RWPE2 (cell line): ENCODE results near the gene STT3B.

Experiments used
- ATAC-seq: fragments of 200-7000 bp; cut with Tn5 transposase; 3 replicates; pipeline ENCODE4 v1.9.1; 2021; ENCODE audit warnings: low read depth
- DNase-seq: peaks from one replicate; pipeline ENCODE4 v3.0.0-alpha.2; 2020; ENCODE audit warnings: low spot score
- H3K27ac ChIP-seq: fragments of 450-650 bp; 2 replicates; pipeline ENCODE4 v1.5.1; 2017; ENCODE audit warnings: mild to moderate bottlenecking; ENCODE audit not compliant: poor library complexity, severe bottlenecking
- H3K27me3 ChIP-seq: fragments of 250-450 bp; sonication (Bioruptor Pico); 2 replicates; pipeline ENCODE4 v1.5.1; 2021; ENCODE audit warnings: mild to moderate bottlenecking, moderate library complexity; ENCODE audit not compliant: insufficient read depth, poor library complexity, severe bottlenecking
- H3K36me3 ChIP-seq: fragments of 250-450 bp; sonication (Bioruptor Pico); 2 replicates; pipeline ENCODE4 v1.5.1; 2020; ENCODE audit warnings: low read depth, mild to moderate bottlenecking, moderate library complexity
- H3K4me1 ChIP-seq: fragments of 250-450 bp; sonication (Bioruptor Pico); 2 replicates; pipeline ENCODE4 v1.5.1; 2021; ENCODE audit warnings: mild to moderate bottlenecking, moderate library complexity; ENCODE audit not compliant: insufficient read depth, poor library complexity, severe bottlenecking
- H3K4me3 ChIP-seq: fragments of 250-450 bp; sonication (Bioruptor Pico); 2 replicates; pipeline ENCODE4 v1.5.1; 2021; ENCODE audit warnings: mild to moderate bottlenecking, moderate library complexity; ENCODE audit not compliant: severe bottlenecking
- H3K9me3 ChIP-seq: fragments of 250-450 bp; sonication (Bioruptor Pico); 2 replicates; pipeline ENCODE4 v1.5.1; 2021; ENCODE audit warnings: mild to moderate bottlenecking, moderate library complexity; ENCODE audit not compliant: severe bottlenecking
- TF ChIP-seq, protein P1 (sequence below): fragments of 450-650 bp; IDR thresholded peaks from one replicate; pipeline ENCODE4 v1.5.1; 2017; ENCODE audit warnings: mild to moderate bottlenecking, moderate library complexity; ENCODE audit not compliant: poor library complexity, severe bottlenecking

The STT3B gene

DNA sequence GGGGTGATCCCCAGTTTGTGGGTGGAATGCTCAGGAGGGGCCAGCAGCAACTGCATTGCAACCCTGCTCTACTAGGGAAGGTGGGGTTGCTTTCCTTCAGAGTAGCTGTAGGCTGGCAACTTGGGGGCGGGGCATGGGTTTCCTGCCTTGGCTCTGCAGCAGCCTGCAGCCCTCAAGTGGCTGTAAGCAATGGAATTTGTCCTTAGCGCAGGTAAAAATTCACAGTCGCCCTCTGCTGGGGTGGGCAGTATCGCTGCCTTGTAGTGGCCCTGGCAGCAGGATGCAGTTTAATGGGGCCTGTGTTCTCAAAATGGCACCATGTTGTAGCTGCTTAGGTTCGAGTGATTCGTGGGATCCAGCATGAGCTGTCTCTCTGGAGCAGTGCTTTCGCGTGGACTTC is 29.8 kb downstream of the STT3B start:
- DNase-seq (peak; percentile 45), ATAC-seq (0 out of 3 replicates have a peak, but pooled peaks have one; percentile 21)
- Histone ChIP-seq H3K9me3 (peaks cover 6% of the 10 kb centered on the region), H3K36me3 (no peaks in the 10 kb centered on the region), H3K27ac (no peak overlapping the region), H3K4me1 (peaks cover 9% of the 10 kb centered on the region), H3K27me3 (no peaks in the 10 kb centered on the region), H3K4me3 (no peak overlapping the region)
- TF ChIP-seq, protein P1, sequence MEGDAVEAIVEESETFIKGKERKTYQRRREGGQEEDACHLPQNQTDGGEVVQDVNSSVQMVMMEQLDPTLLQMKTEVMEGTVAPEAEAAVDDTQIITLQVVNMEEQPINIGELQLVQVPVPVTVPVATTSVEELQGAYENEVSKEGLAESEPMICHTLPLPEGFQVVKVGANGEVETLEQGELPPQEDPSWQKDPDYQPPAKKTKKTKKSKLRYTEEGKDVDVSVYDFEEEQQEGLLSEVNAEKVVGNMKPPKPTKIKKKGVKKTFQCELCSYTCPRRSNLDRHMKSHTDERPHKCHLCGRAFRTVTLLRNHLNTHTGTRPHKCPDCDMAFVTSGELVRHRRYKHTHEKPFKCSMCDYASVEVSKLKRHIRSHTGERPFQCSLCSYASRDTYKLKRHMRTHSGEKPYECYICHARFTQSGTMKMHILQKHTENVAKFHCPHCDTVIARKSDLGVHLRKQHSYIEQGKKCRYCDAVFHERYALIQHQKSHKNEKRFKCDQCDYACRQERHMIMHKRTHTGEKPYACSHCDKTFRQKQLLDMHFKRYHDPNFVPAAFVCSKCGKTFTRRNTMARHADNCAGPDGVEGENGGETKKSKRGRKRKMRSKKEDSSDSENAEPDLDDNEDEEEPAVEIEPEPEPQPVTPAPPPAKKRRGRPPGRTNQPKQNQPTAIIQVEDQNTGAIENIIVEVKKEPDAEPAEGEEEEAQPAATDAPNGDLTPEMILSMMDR = no peak

DNA sequence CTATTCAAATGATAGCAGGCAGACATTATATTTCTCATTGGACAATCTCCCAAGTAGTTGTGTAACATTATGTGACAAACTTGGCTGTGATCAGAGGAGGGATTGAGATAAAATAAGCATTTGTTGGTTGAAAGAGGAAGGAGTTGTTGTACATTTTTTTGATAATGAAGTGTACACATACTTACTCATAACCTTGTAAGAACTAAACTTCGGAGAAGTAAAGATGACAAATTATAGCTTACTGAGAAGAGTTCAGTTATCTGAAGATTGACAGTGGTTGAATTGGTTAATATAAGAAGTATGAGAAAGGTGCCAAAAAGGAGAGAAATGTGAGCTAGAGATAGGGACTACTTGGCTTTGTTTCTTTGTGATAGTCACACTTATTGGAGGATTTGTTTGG is 32.6 kb downstream of the STT3B start:
- Histone ChIP-seq H3K4me3 (no peak overlapping the region), H3K27me3 (no peaks in the 10 kb centered on the region), H3K27ac (no peak overlapping the region), H3K4me1 (peaks cover 9% of the 10 kb centered on the region), H3K36me3 (0 out of 2 replicates have a peak, but pooled peaks cover 3% of the 10 kb centered on the region), H3K9me3 (peaks cover 5% of the 10 kb centered on the region)
- DNase-seq (no peak), ATAC-seq (no peak)
- TF ChIP-seq, protein P1 = no peak

DNA sequence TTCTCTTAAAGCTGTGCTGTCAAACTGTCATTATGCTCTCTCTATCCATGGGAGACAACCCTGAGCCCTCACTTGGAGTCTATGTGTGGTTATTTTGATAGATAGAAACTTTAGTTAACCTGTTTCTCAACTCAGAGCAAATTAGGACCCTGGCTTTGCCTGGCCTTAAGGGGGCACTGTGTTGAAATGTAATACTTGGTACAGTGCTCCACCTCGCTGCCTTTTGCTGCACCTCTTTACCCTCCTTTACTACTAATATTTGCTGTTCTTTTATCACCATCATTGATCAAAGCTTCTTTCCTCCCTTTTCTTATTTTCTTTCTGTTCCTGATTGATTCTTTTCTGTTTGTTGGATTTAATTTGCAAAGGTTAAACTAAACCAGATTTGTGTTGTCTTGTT is 34.3 kb downstream of the STT3B start:
- Histone ChIP-seq H3K4me3 (no peak overlapping the region), H3K4me1 (peaks cover 9% of the 10 kb centered on the region), H3K9me3 (no peaks in the 10 kb centered on the region), H3K27me3 (no peaks in the 10 kb centered on the region), H3K27ac (no peak overlapping the region), H3K36me3 (0 out of 2 replicates have a peak, but pooled peaks cover 3% of the 10 kb centered on the region)
- ATAC-seq (no peak), DNase-seq (no peak)
- TF ChIP-seq, protein P1 = peak; percentile 32

DNA sequence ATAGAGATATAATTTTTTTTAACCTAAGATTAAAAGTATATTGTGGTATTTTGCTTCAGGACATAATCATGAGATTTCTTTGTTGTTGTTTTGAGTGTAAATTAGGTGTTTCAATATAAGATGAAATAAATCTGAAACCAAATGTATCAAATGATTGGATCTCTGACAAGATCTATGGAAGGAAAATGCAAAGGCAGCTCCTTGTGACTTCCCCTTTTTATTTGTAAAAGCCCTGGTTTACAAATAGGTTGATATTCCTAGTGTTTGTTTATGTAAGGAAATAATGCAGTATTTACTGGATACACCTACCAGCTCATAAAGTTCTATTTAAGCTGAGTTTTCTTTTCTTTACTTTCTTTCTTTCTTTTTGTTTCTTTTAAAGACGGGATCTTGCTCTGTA is 35.9 kb downstream of the STT3B start:
- H3K9me3 ChIP-seq = no peaks in the 10 kb centered on the region
- TF ChIP-seq, protein P1 = no peak

DNA sequence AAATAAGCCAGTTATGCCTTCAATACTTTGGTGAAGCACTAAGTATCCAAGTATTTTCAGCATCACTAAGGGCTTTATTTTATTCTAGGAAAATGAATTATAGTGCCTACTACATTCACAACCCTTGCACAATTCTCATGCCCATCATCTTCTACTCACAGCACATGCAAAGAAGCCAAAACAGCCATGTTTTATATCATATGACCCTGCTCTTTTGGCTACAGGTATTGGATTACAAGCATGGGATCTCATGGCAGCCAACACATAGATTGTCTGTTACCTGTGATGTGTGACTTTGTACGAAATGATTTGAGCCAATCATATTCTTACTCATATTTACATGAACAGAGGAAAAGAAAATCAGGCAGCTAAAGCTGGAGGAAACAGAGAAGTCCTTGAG is 38.6 kb downstream of the STT3B start:
- Histone ChIP-seq H3K4me1 (no peaks in the 10 kb centered on the region), H3K4me3 (no peak overlapping the region), H3K9me3 (no peaks in the 10 kb centered on the region), H3K36me3 (peaks cover 7% of the 10 kb centered on the region; the same call in 1 of the 2 replicates), H3K27me3 (no peaks in the 10 kb centered on the region), H3K27ac (no peak overlapping the region)
- TF ChIP-seq, protein P1 = no peak
- ATAC-seq = no peak
- no peak for DNase-seq

More for the DNA sequence above, 35.9 kb downstream of the STT3B start:
- 0 out of 2 replicates have a peak, but pooled peaks cover 3% of the 10 kb centered on the region for H3K36me3 ChIP-seq
- peaks cover 9% of the 10 kb centered on the region for H3K4me1 ChIP-seq
- no peak for ATAC-seq
- no peak for DNase-seq
- no peaks in the 10 kb centered on the region for H3K27me3 ChIP-seq
- no peak overlapping the region for H3K27ac ChIP-seq
- H3K4me3 ChIP-seq = no peak overlapping the region
